Epithelial cell of proximal tubule (primary cell): ENCODE results near the gene ZNF428. TPM values are rescaled to one million over a fixed set of nuclear protein-coding genes. Genes with fewer than 3 reads are reported as not detected.
A peak's percentile ranks its signal among the peaks of the same experiment; 100 is the strongest.
"Not testable (repeated sequence)": the region's sequence is repeated elsewhere in the genome, so short reads cannot be mapped to it uniquely, and the experiment has no call there.

ENCODE experiments used
- DNase-seq: peaks from one replicate; pipeline ENCODE4 v3.0.0-alpha.2; 2011; ENCODE audit warnings: low read depth
- H3K4me3 ChIP-seq: 2 replicates; pipeline ENCODE4 v1.5.1; 2011; ENCODE audit warnings: low read depth, mild to moderate bottlenecking, low read length
- total RNA-seq: library from RNA; depleted of rRNA; stranded (reverse); fragments of >200 nt; gene quantifications from 2 replicates; pipeline ENCODE4 v1.2.3, GENCODE V29; 2015
- TF ChIP-seq, protein P1 (sequence below): conservative IDR thresholded peaks from 2 replicates; pipeline ENCODE4 v1.5.1; 2012; ENCODE audit warnings: low read depth, mild to moderate bottlenecking, low read length

Gene ZNF428
- total RNA-seq, 1 donor from 2014 or later, result 60.7 TPM

DNA sequence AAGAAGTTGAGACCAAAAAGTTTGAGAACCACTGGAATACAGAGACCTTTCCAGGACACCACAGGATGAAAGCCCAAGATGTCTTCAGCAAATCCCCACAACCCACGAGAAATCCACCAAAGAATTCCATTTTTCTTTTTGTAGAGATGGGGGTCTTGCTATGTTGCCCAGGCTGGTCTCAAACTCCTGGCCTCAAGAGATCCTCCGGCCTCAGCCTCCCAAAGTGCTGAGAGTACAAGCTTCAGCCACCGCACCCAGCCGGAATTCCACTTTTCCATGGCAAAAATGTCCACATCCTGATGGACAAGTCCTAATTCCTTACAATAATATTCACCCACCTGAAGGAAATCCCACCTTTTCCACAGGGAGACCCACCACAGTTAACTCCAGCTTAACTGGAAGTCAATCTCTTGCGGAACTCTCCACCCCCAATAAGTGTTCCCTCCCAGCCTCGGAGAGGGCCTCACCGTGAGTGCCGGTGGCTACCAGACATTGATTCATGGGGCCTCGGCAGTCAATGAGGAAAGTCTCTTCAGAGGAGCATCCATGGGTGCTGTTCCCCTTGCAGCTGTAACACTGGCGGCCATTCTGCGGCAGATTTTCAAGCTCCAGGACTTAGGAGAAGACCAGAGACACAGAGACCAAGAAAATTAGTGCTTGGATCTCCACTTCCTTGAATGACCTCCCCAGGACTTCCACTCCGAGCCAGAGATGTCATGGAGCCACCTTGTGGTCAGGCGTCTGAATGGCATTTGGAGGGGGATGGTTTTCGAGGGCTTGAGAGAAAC lies 32.5 kb upstream of the ZNF428 start:
- TF ChIP-seq, protein P1, sequence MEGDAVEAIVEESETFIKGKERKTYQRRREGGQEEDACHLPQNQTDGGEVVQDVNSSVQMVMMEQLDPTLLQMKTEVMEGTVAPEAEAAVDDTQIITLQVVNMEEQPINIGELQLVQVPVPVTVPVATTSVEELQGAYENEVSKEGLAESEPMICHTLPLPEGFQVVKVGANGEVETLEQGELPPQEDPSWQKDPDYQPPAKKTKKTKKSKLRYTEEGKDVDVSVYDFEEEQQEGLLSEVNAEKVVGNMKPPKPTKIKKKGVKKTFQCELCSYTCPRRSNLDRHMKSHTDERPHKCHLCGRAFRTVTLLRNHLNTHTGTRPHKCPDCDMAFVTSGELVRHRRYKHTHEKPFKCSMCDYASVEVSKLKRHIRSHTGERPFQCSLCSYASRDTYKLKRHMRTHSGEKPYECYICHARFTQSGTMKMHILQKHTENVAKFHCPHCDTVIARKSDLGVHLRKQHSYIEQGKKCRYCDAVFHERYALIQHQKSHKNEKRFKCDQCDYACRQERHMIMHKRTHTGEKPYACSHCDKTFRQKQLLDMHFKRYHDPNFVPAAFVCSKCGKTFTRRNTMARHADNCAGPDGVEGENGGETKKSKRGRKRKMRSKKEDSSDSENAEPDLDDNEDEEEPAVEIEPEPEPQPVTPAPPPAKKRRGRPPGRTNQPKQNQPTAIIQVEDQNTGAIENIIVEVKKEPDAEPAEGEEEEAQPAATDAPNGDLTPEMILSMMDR, result peak; percentile 92
- H3K4me3 ChIP-seq, result peak overlapping the region; percentile 41
- DNase-seq, result no peak

DNA sequence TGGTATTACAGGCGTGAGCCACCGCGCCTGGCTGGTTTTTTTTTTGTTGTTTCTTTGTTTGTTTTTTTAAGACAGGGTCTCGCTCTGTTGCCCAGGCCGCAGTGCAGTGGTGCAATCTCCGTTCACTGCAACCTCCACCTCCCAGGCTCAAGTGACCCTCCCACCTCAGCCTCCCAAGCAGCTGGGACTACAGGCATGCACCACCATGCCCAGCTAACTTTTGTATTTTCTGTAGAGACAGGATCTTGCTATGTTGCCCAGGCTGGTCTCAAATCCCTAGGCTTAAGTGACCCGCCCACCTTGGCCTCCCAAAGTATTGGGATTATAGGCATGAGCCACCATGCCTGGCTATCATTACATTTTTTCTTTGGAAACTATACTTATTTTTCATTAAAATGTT lies 30.8 kb upstream of the ZNF428 start:
- not testable (repeated sequence) for DNase-seq, H3K4me3 ChIP-seq

DNA sequence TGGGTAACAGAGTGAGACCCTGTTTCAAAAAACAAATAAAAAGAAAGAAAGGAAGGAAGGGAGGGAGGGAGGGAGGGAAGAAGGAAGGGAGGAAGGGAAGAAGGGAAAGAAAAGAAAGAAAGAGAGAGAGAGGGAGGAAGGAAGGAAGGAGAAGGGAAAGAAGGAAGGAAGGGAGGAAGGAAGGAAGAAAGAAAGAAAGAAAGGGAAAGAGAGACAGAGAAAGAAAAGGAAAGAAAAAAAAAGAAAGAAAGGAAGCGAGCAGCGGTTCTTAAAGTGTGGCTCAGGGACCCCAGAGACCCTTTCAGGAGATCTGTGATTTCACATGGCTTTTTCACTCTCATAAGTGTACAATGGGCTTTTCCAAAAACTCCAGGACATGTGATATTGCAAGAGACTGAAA lies 30.1 kb upstream of the ZNF428 start:
- TF ChIP-seq, protein P1, result no peak
- no peak overlapping the region for H3K4me3 ChIP-seq
- no peak for DNase-seq

DNA sequence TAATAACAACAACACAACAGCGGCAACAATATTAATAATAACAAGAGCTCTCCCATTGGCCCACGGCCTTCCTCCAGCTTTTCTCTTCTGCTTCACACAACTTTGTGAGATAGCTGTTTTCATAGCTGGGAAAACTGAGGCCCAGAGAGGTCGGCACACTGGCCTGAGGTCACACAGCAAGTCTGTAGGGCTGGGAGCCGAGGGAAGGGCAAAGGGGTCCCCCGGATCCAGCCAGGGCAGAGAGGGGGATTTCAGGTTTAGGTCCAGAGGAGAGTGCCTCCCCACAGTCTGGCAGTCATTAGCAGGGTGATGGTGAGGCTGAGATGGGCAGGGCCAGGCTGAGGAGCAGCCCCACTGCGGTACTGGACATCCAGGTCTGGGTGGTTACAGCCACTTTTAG lies 29.2 kb upstream of the ZNF428 start:
- no peak for DNase-seq
- TF ChIP-seq, protein P1, result no peak

DNA sequence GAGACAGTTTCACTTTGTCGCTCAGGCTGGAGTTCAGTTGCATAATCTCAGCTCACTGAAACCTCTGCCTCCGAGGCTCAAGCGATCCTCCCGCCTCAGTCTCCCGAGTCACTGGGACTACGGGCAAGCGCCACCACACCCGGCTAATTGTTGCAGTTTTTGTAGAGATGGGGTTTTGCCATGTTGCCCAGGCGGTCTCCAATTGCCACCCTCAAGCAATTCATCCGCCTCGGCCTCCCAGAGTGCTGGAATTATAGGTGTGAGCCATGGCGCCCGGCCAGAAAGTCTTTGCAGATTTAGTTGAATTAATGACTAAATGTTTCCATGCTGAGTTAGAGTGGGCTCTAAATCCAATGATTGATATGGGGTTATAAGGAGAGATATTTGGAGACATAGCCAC lies 24.8 kb upstream of the ZNF428 start:
- DNase-seq, result no peak
- TF ChIP-seq, protein P1, result no peak

More for the DNA sequence above, 29.2 kb upstream of the ZNF428 start:
- no peak overlapping the region for H3K4me3 ChIP-seq

DNA sequence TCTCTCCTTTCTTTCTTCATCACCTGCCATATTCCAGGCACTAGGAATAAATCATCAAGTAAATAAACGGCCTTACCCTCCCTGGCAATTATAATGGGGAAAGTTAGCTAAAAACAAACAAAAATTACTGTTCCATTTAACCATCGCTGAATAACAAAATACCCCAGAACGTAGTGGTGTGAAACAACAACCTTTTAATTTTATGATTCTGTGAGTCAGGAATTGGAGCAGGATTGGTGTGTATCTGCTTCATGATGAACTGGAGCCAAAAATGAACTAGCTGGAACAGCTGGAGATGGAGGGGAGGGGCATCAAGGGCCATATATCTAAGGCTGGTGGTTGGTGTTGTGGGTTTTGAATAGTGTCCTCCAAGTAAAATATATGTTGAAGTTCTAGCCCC lies 23.9 kb upstream of the ZNF428 start:
- TF ChIP-seq, protein P1, result no peak
- DNase-seq, result no peak
- H3K4me3 ChIP-seq, result no peak overlapping the region

More for the DNA sequence above, 24.8 kb upstream of the ZNF428 start:
- H3K4me3 ChIP-seq, result no peak overlapping the region

DNA sequence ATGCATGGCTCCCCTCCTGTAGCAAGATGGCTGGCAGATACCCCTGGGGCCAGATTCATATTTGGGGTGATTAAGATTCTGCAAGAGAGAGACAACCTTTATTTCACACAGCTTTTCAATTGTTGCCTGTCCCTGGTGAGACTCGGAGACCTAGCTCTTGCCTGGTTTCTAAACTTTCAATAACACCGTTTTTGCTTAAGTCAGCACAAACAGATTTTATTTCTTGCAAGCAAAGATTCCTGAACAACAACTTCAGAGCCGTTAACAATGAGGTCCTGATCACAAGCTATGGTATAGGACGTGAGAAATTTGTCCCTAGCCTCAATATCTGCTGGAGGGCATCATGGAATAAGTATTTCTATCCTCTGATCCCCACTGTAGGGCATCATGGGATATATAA lies 23.1 kb upstream of the ZNF428 start:
- H3K4me3 ChIP-seq, result no peak overlapping the region
- TF ChIP-seq, protein P1, result no peak
- DNase-seq, result no peak
